ENCODE results near the gene SRGAP1. TPM values are rescaled to one million over a fixed set of nuclear protein-coding genes. Genes with fewer than 3 reads are reported as not detected.

Gene SRGAP1
- total RNA-seq, 1 donor, result 25.8 TPM

GRCh38 chr12:63941166-63941800, 96.8 kb downstream of the SRGAP1 start:
- no peak for DNase-seq (ENCODE audit: low read depth)
- H3K4me3 ChIP-seq (ENCODE audit: low read depth, low read length), result no peak overlapping the region
- TF ChIP-seq CTCF (IDR thresholded peaks at IDR 0.05; ENCODE audit: insufficient read depth, low read length), result no peak

- no peak for TF ChIP-seq CTCF (IDR thresholded peaks at IDR 0.05; ENCODE audit: insufficient read depth, low read length)
- no peak for DNase-seq (ENCODE audit: low read depth)
- H3K4me3 ChIP-seq (ENCODE audit: low read depth, low read length), result no peak overlapping the region
Observed at GRCh38 chr12:63941879-63942278, 97.4 kb downstream of the SRGAP1 start.

GRCh38 chr12:63942464-63943241, 98.2 kb downstream of the SRGAP1 start:
- no peak for DNase-seq (ENCODE audit: low read depth)
- no peak for TF ChIP-seq CTCF (IDR thresholded peaks at IDR 0.05; ENCODE audit: insufficient read depth, low read length)
- no peak overlapping the region for H3K4me3 ChIP-seq (ENCODE audit: low read depth, low read length)

- DNase-seq (ENCODE audit: low read depth), result no peak
- no peak for TF ChIP-seq CTCF (IDR thresholded peaks at IDR 0.05; ENCODE audit: insufficient read depth, low read length)
- no peak overlapping the region for H3K4me3 ChIP-seq (ENCODE audit: low read depth, low read length)
Observed at GRCh38 chr12:63944034-63944579, 99.6 kb downstream of the SRGAP1 start.

GRCh38 chr12:63944586-63945228, 100.2 kb downstream of the SRGAP1 start:
- no peak for TF ChIP-seq CTCF (IDR thresholded peaks at IDR 0.05; ENCODE audit: insufficient read depth, low read length)
- H3K4me3 ChIP-seq (ENCODE audit: low read depth, low read length), result no peak overlapping the region
- no peak for DNase-seq (ENCODE audit: low read depth)

GRCh38 chr12:63945777-63946176, 101.3 kb downstream of the SRGAP1 start:
- DNase-seq (ENCODE audit: low read depth), result no peak
- no peak overlapping the region for H3K4me3 ChIP-seq (ENCODE audit: low read depth, low read length)
- TF ChIP-seq CTCF (IDR thresholded peaks at IDR 0.05; ENCODE audit: insufficient read depth, low read length), result no peak
